OCI-LY1 (cell line): ENCODE data around the gene SSBP4.

Source experiments
- H2AFZ ChIP-seq: fragments of 200-600 bp; sonication (generic), shearing (Covaris generic); 2 replicates; pipeline ENCODE4 v1.6.0; 2014; ENCODE audit warnings: antibody characterized with exemption, mild to moderate bottlenecking, low read length
- H3F3A ChIP-seq: fragments of 200-600 bp; sonication (generic), shearing (Covaris generic); 2 replicates; pipeline ENCODE4 v1.6.0; 2014; ENCODE audit warnings: mild to moderate bottlenecking, antibody characterized with exemption, low read length, moderate library complexity; ENCODE audit not compliant: insufficient read depth
- H3K27ac ChIP-seq: fragments of 200-600 bp; sonication (generic); 2 replicates; pipeline ENCODE4 v1.5.1; 2014; ENCODE audit warnings: low read length, mixed run types, mild to moderate bottlenecking, low read depth; ENCODE audit not compliant: poor library complexity, severe bottlenecking
- H3K27me3 ChIP-seq: fragments of 200-600 bp; sonication (generic); 2 replicates; pipeline ENCODE4 v1.6.0; 2014; ENCODE audit warnings: antibody characterized with exemption, mild to moderate bottlenecking, low read length, moderate library complexity; ENCODE audit not compliant: insufficient read depth
- H3K36me3 ChIP-seq: fragments of 200-600 bp; sonication (generic); 2 replicates; pipeline ENCODE4 v1.6.1; 2014; ENCODE audit warnings: mild to moderate bottlenecking, antibody characterized with exemption, low read length, moderate library complexity, mixed read lengths; ENCODE audit not compliant: insufficient read depth
- H3K4me1 ChIP-seq: fragments of 200-600 bp; sonication (generic); 2 replicates; pipeline ENCODE4 v1.5.1; 2014; ENCODE audit warnings: mild to moderate bottlenecking, low read length, moderate library complexity; ENCODE audit not compliant: insufficient read depth, severe bottlenecking
- H3K4me2 ChIP-seq: fragments of 200-600 bp; sonication (generic), shearing (Covaris generic); 2 replicates; pipeline ENCODE4 v1.6.1; 2014; ENCODE audit warnings: low read length
- H3K4me3 ChIP-seq: fragments of 200-600 bp; sonication (generic); 2 replicates; pipeline ENCODE4 v1.5.1; 2014; ENCODE audit warnings: low read length, low read depth, mild to moderate bottlenecking, mixed read lengths; ENCODE audit not compliant: poor library complexity, severe bottlenecking
- H3K79me2 ChIP-seq: fragments of 200-600 bp; shearing (Covaris generic); 2 replicates; pipeline ENCODE4 v1.6.1; 2016; ENCODE audit warnings: mixed run types, low read length, mixed read lengths; ENCODE audit not compliant: insufficient read depth
- H3K9ac ChIP-seq: fragments of 200-600 bp; sonication (generic), shearing (Covaris generic); 2 replicates; pipeline ENCODE4 v1.6.1; 2014; ENCODE audit warnings: mild to moderate bottlenecking, low read length, mixed read lengths
- H3K9me2 ChIP-seq: fragments of 200-600 bp; sonication (generic), shearing (Covaris generic); 2 replicates; pipeline ENCODE4 v1.6.1; 2014; ENCODE audit warnings: low read depth, mild to moderate bottlenecking, low read length, mixed read lengths
- H3K9me3 ChIP-seq: fragments of 200-600 bp; shearing (Covaris generic); 2 replicates; pipeline ENCODE4 v1.6.1; 2014; ENCODE audit warnings: low read length, mixed read lengths
- H4K20me1 ChIP-seq: fragments of 200-600 bp; sonication (generic), shearing (Covaris generic); 2 replicates; pipeline ENCODE4 v1.6.0; 2016; ENCODE audit warnings: mild to moderate bottlenecking, low read length; ENCODE audit not compliant: insufficient read depth
- EZH2 ChIP-seq: fragments of 200-600 bp; sonication (generic), shearing (Covaris generic); IDR thresholded peaks from 2 replicates; pipeline ENCODE4 v1.8.0; 2017; ENCODE audit warnings: borderline replicate concordance, mixed run types, mild to moderate bottlenecking, antibody characterized with exemption, low read length, moderate library complexity, mixed read lengths
- TF ChIP-seq, protein P1 (sequence below): fragments of 200-600 bp; sonication (generic), shearing (Covaris generic); IDR thresholded peaks from 2 replicates; pipeline ENCODE4 v1.5.1; 2017; ENCODE audit warnings: mild to moderate bottlenecking, antibody characterized with exemption, low read length, moderate library complexity, mixed read lengths

SSBP4 gene

DNA sequence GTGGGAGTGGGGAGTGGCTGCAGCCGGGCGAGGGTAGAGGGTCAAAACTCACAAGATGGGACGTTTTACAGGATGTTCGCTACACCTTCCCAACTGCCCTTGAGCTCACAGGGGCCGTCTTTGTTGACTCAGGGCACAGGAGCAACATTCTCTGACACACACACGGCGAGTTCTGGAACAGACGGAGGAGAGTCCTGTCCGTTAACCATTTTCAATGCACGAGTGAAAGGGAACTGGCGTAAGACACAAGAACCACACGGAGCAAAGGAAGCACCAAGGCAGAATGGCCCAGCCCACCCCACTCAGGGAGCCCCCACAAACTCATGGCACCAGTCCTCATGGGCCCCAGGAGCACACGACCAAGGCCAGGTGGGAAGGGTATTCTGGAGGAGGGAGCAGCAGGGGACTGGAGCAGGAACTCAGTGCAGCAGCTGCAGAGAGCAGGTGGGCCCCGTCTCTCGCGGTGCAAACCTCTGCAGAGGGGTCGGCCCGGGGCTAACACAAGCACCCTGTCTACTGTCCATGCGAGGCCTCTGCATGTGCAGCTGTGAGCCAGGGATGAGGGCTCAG, 56.6 kb downstream of the SSBP4 start:
- H3K79me2 ChIP-seq, result no peaks in the 10 kb centered on the region
- H3K9me2 ChIP-seq, result no peaks in the 10 kb centered on the region
- no peaks in the 10 kb centered on the region for H3K27me3 ChIP-seq
- H2AFZ ChIP-seq, result no peak overlapping the region
- H3K4me1 ChIP-seq, result peaks cover 17% of the 10 kb centered on the region
- no peak overlapping the region for H3K4me3 ChIP-seq
- no peak overlapping the region for H3K27ac ChIP-seq
- TF ChIP-seq, protein P1, sequence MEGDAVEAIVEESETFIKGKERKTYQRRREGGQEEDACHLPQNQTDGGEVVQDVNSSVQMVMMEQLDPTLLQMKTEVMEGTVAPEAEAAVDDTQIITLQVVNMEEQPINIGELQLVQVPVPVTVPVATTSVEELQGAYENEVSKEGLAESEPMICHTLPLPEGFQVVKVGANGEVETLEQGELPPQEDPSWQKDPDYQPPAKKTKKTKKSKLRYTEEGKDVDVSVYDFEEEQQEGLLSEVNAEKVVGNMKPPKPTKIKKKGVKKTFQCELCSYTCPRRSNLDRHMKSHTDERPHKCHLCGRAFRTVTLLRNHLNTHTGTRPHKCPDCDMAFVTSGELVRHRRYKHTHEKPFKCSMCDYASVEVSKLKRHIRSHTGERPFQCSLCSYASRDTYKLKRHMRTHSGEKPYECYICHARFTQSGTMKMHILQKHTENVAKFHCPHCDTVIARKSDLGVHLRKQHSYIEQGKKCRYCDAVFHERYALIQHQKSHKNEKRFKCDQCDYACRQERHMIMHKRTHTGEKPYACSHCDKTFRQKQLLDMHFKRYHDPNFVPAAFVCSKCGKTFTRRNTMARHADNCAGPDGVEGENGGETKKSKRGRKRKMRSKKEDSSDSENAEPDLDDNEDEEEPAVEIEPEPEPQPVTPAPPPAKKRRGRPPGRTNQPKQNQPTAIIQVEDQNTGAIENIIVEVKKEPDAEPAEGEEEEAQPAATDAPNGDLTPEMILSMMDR, result no peak
- no peak for TF ChIP-seq EZH2
- H3F3A ChIP-seq, result no peaks in the 10 kb centered on the region
- no peak overlapping the region for H3K4me2 ChIP-seq
- H3K36me3 ChIP-seq, result no peaks in the 10 kb centered on the region
- H4K20me1 ChIP-seq, result no peaks in the 10 kb centered on the region
- H3K9ac ChIP-seq, result no peak overlapping the region
- H3K9me3 ChIP-seq, result no peaks in the 10 kb centered on the region

DNA sequence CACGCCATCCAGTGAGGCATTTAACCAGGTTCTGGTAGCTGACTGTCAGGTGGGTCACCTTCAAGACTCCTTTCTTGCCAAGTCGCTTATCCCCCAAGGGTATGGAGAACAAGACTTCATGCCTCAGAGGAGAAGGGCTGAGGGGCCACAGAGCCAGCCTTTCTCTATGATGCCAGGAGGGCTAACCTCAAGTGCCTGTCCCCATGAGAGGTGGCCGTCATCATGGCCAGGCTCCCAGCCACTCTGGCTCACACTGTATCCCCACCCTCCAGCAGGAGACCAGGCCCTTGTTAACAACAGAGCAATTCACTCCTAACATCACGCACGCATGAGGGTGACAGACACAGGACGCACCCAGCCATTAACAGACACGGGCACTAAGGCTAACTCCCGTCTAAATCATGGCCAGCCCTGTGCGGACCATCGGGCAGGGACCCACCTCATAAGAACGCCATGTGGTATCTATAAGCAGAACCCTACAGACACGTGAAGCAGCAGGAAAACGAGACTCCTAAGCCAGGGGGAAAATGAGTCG, 57.4 kb downstream of the SSBP4 start:
- Histone ChIP-seq H3K36me3 (no peaks in the 10 kb centered on the region), H3F3A (no peaks in the 10 kb centered on the region), H3K79me2 (no peaks in the 10 kb centered on the region), H3K4me3 (no peak overlapping the region), H3K27ac (no peak overlapping the region), H3K4me1 (peaks cover 17% of the 10 kb centered on the region), H3K9me2 (no peaks in the 10 kb centered on the region), H2AFZ (no peak overlapping the region), H3K4me2 (no peak overlapping the region), H3K27me3 (no peaks in the 10 kb centered on the region), H3K9me3 (no peaks in the 10 kb centered on the region), H4K20me1 (no peaks in the 10 kb centered on the region), H3K9ac (no peak overlapping the region)
- no peak for TF ChIP-seq EZH2
- TF ChIP-seq, protein P1, result no peak

DNA sequence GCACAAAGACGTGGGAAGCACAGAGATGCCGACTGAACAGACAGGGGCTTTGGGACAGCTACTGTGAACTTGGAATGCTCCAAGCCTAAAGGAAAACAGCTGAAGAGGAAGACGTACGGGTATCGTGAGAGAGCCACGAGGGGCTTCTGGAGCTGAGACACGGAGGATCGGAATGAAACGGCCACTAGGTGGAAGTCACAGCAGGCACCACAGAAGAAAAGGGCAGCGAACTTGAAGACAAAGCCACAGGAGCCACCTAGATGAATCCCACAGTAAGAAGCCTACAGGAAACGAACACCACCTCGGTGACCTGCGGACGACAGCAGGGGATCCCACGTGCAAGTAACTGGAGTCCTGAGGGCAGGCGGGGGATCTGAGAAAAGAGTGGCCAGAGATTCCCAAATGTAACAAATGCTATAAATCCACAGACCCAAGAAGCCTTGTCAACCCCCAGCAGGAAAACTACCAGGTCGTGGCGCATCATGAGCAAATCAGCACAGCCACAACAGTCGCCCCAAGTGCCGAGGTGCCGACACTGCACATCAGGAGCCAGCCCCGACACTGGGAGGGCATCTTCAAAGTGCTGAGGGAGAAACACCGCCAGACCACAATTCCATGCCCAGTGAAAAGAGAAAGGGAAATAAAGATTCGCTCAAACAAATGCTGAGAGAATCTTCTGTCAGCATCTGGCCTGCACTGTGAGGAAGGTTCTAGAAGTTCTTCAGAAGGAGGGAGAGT, 58.0 kb downstream of the SSBP4 start:
- no peak for TF ChIP-seq EZH2
- TF ChIP-seq, protein P1, result peak; percentile 20; the same call in 1 of the 2 replicates
- Histone ChIP-seq H3K9me2 (no peaks in the 10 kb centered on the region), H3K79me2 (no peaks in the 10 kb centered on the region), H3K4me2 (no peak overlapping the region), H4K20me1 (no peaks in the 10 kb centered on the region), H3K27me3 (no peaks in the 10 kb centered on the region), H3K9me3 (no peaks in the 10 kb centered on the region), H3K27ac (no peak overlapping the region), H3K9ac (no peak overlapping the region), H2AFZ (no peak overlapping the region), H3F3A (no peaks in the 10 kb centered on the region), H3K4me3 (no peak overlapping the region), H3K36me3 (no peaks in the 10 kb centered on the region), H3K4me1 (peaks cover 17% of the 10 kb centered on the region)
